Mesenchymal stem cell (in vitro differentiated cells and primary cell): ENCODE data around the gene SCG2.

Experiments used
- DNase-seq: peaks from one replicate; pipeline ENCODE4 v3.0.0-alpha.2; 2013
- H2AFZ ChIP-seq: one replicate; pipeline ENCODE4 v1.6.1; 2013; ENCODE audit warnings: low read depth, mild to moderate bottlenecking, control low read depth, inconsistent platforms, low read length, moderate library complexity
- H2AK5ac ChIP-seq: 2 replicates; pipeline ENCODE4 v1.6.1; 2013; ENCODE audit warnings: low read length, moderate library complexity, mild to moderate bottlenecking, inconsistent platforms; ENCODE audit not compliant: severe bottlenecking
- H2BK120ac ChIP-seq: one replicate; pipeline ENCODE4 v1.6.1; 2013; ENCODE audit warnings: low read depth, mild to moderate bottlenecking, inconsistent platforms, low read length, moderate library complexity
- H2BK12ac ChIP-seq, 2 experiments: one replicate each; pipeline ENCODE4 v1.6.1; 2013; ENCODE audit warnings: inconsistent platforms in 2 of 2, low read length in 2 of 2, mild to moderate bottlenecking in 2 of 2, moderate library complexity in 2 of 2, control low read depth in 1 of 2
- H2BK15ac ChIP-seq: one replicate; pipeline ENCODE4 v1.6.1; 2013; ENCODE audit warnings: mild to moderate bottlenecking, low read depth, inconsistent platforms; ENCODE audit not compliant: poor library complexity, severe bottlenecking
- H2BK5ac ChIP-seq: 2 replicates; pipeline ENCODE4 v1.6.1; 2013; ENCODE audit warnings: low read depth, mild to moderate bottlenecking, low read length, control low read depth, inconsistent platforms; ENCODE audit not compliant: poor library complexity, severe bottlenecking
- H3K14ac ChIP-seq, 2 experiments: one replicate each; pipeline ENCODE4 v1.6.1; 2013; ENCODE audit warnings: inconsistent platforms in 2 of 2, low read length in 2 of 2, control low read depth in 1 of 2, mild to moderate bottlenecking in 1 of 2, moderate library complexity in 1 of 2
- H3K18ac ChIP-seq, 2 experiments: one replicate each; pipeline ENCODE4 v1.6.1; 2013; ENCODE audit warnings: inconsistent platforms in 2 of 2, low read length in 2 of 2, control low read depth in 1 of 2, low read depth in 1 of 2, mild to moderate bottlenecking in 1 of 2
- H3K23ac ChIP-seq, 2 experiments: one replicate each; pipeline ENCODE4 v1.6.1; 2013; ENCODE audit warnings: inconsistent platforms in 2 of 2, low read length in 2 of 2, mild to moderate bottlenecking in 2 of 2, moderate library complexity in 2 of 2, control low read depth in 1 of 2
- H3K27ac ChIP-seq: 2 replicates; pipeline ENCODE4 v1.5.1; 2013; ENCODE audit warnings: mild to moderate bottlenecking, moderate library complexity, low read length, control low read depth, inconsistent platforms; ENCODE audit not compliant: poor library complexity, severe bottlenecking
- H3K27me3 ChIP-seq, 2 experiments: 2 replicates each; pipeline versions ENCODE4 v1.6.1 to v1.7.0; 2013; ENCODE audit warnings: low read length in 2 of 2, mild to moderate bottlenecking in 2 of 2, moderate library complexity in 2 of 2, control low read depth in 1 of 2, inconsistent platforms in 1 of 2; ENCODE audit not compliant: control insufficient read depth in 1 of 2, insufficient read depth in 1 of 2
- H3K36me3 ChIP-seq, 2 experiments: 2 replicates each; pipeline versions ENCODE4 v1.6.1 to v1.7.0; 2013; ENCODE audit warnings: low read length in 2 of 2, control low read depth in 1 of 2, inconsistent platforms in 1 of 2, low read depth in 1 of 2, mild to moderate bottlenecking in 1 of 2; ENCODE audit not compliant: insufficient read depth in 2 of 2, control insufficient read depth in 1 of 2
- H3K4ac ChIP-seq, 2 experiments: one replicate each; pipeline ENCODE4 v1.6.1; 2013; ENCODE audit warnings: inconsistent platforms in 2 of 2, low read length in 2 of 2, mild to moderate bottlenecking in 2 of 2, moderate library complexity in 2 of 2, control low read depth in 1 of 2, low read depth in 1 of 2
- H3K4me1 ChIP-seq: 2 replicates; pipeline ENCODE4 v1.6.1; 2013; ENCODE audit warnings: low read depth, low read length, control low read depth; ENCODE audit not compliant: control insufficient read depth, insufficient read depth
- H3K4me2 ChIP-seq: 2 replicates; pipeline ENCODE4 v1.6.1; 2013; ENCODE audit warnings: low read length, mild to moderate bottlenecking, inconsistent platforms; ENCODE audit not compliant: poor library complexity, severe bottlenecking
- H3K4me3 ChIP-seq, 2 experiments: 2 replicates each; pipeline versions ENCODE4 v1.5.1 to v1.7.0; 2013; ENCODE audit warnings: low read length in 2 of 2, mild to moderate bottlenecking in 2 of 2, control low read depth in 1 of 2, low read depth in 1 of 2; ENCODE audit not compliant: insufficient read depth in 1 of 2
- H3K79me1 ChIP-seq: replicated peaks from 2 replicates; pipeline ENCODE4 v1.6.1; 2013; ENCODE audit warnings: mild to moderate bottlenecking, control low read depth, low read length, inconsistent platforms; ENCODE audit not compliant: poor library complexity, severe bottlenecking
- H3K9ac ChIP-seq: 2 replicates; pipeline ENCODE4 v1.7.0; 2013; ENCODE audit warnings: mild to moderate bottlenecking, low read length, moderate library complexity
- H3K9me3 ChIP-seq: 2 replicates; pipeline ENCODE4 v1.7.0; 2013; ENCODE audit warnings: mild to moderate bottlenecking, low read length; ENCODE audit not compliant: control insufficient read depth
- H4K8ac ChIP-seq: one replicate; pipeline ENCODE4 v1.6.1; 2013; ENCODE audit warnings: inconsistent platforms, mild to moderate bottlenecking, low read length, moderate library complexity
- H4K91ac ChIP-seq: one replicate; pipeline ENCODE4 v1.6.1; 2013; ENCODE audit warnings: mild to moderate bottlenecking, low read length, inconsistent platforms
- WGBS: methylation state at CpG from one replicate; pipeline ENCODE4 v1.1.7; 2013; ENCODE audit warnings: mixed read lengths; 5-methylcytosine and 5-hydroxymethylcytosine counted together

SCG2 gene

DNA sequence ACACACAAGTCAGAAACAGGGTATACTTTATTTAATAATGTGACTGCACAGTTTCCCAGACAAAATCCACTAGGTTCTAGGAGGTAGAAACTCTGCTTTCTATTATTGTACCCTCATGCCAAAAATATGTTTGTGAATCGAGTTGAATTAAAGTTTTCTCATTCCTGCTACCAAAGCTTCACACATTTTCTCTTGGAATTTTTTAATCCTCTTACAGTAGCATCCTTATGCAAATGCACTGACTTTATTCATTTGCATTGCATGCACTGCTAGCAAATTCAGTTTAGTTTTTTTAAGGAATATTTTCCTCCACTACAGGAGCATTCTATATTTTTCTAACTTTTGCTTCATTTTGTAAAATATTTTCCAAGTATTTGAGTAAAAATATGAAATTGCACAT, 4.8 kb upstream of the SCG2 start:
- Histone ChIP-seq H3K14ac (no peak overlapping the region), H3K9me3 (no peaks in the 10 kb centered on the region), H3K27ac (no peak overlapping the region), H2AFZ (no peak overlapping the region), H2BK15ac (no peak overlapping the region), H2BK12ac (no peak overlapping the region), H3K18ac (no peak overlapping the region), H3K4ac (no peak overlapping the region), H3K23ac (no peak overlapping the region), H3K4me1 (no peaks in the 10 kb centered on the region), H4K8ac (no peak overlapping the region), H3K4me3 (no peak overlapping the region), H3K27me3 (no peaks in the 10 kb centered on the region), H3K9ac (no peak overlapping the region), H3K36me3 (no peaks in the 10 kb centered on the region), H3K79me1 (no peaks in the 10 kb centered on the region), H4K91ac (no peak overlapping the region), H3K4me2 (no peak overlapping the region), H2BK5ac (no peak overlapping the region), H2AK5ac (no peak overlapping the region), H2BK120ac (no peak overlapping the region)
- 90% methylated on average over 1 of the region's 1 CpG for WGBS
- DNase-seq, result no peak

GRCh38 chr2:223604231-223604630, 2.1 kb upstream of the SCG2 start:
- Histone ChIP-seq H2BK12ac (no peak overlapping the region), H3K4me3 (no peak overlapping the region), H3K9me3 (no peaks in the 10 kb centered on the region), H3K18ac (no peak overlapping the region), H3K27me3 (no peaks in the 10 kb centered on the region), H3K23ac (no peak overlapping the region), H2BK120ac (no peak overlapping the region), H2AK5ac (no peak overlapping the region), H3K4me1 (no peaks in the 10 kb centered on the region), H3K36me3 (no peaks in the 10 kb centered on the region), H3K27ac (no peak overlapping the region), H3K9ac (no peak overlapping the region), H3K14ac (no peak overlapping the region), H2BK15ac (no peak overlapping the region), H4K91ac (no peak overlapping the region), H2AFZ (no peak overlapping the region), H3K4ac (no peak overlapping the region), H3K79me1 (no peaks in the 10 kb centered on the region), H4K8ac (no peak overlapping the region), H2BK5ac (no peak overlapping the region), H3K4me2 (no peak overlapping the region)
- 100% methylated on average over 2 of the region's 2 CpGs for WGBS
- DNase-seq, result no peak

DNA sequence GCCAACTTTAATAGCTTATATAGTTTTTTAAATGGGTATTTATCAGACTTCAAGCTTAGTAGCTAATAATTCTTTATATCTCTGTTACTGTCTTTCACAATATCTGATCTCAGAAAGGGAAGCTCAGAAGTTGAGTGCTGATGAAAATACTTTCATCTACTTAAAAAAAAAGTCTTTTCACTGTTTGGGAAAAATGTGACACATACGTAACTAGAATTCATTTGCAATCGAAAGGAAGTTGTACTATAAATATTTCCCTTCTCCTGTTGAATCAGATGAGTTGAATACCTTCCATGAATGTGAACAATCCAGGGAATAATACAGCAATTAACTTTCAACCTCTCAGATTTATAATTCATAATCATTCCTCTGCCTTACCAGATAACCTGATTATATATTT, 811 bp upstream of the SCG2 start:
- no peaks in the 10 kb centered on the region for H3K9me3 ChIP-seq
- WGBS, result no CpG with 5 or more reads among the region's 2 CpGs

DNA sequence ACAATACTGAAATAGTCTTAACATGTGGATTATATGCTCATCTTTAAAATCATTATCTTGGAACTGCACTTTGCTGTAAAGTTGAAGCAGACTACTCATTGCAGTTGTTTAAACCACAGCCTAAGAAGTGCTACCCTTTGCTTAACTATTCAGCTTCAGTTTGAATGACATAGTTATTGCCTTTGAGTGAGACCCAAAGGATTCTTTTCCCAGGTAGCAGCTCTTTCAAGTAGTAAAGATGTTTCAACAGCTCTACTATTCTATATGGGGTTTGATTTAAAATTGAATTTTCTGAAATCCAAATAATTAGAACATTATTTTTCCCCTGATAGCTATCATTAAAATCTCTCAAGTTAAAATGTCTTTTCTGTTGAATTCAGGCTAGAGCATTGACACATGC, 1.1 kb downstream of the SCG2 start:
- Histone ChIP-seq H3K18ac (no peak overlapping the region), H2AK5ac (no peak overlapping the region), H3K4ac (no peak overlapping the region), H4K8ac (no peak overlapping the region), H2BK5ac (no peak overlapping the region), H3K4me2 (no peak overlapping the region), H2BK12ac (no peak overlapping the region), H2BK15ac (no peak overlapping the region), H3K27ac (no peak overlapping the region), H4K91ac (no peak overlapping the region), H3K9me3 (no peaks in the 10 kb centered on the region), H3K9ac (no peak overlapping the region), H3K27me3 (no peaks in the 10 kb centered on the region), H3K4me1 (no peaks in the 10 kb centered on the region), H2BK120ac (no peak overlapping the region), H2AFZ (no peak overlapping the region), H3K23ac (no peak overlapping the region), H3K36me3 (no peaks in the 10 kb centered on the region), H3K4me3 (no peak overlapping the region), H3K79me1 (no peaks in the 10 kb centered on the region), H3K14ac (no peak overlapping the region)
- DNase-seq, result no peak

More for the DNA sequence above, 811 bp upstream of the SCG2 start:
- Histone ChIP-seq H3K79me1 (no peaks in the 10 kb centered on the region), H2AK5ac (no peak overlapping the region), H3K4me3 (no peak overlapping the region), H3K27me3 (no peaks in the 10 kb centered on the region), H4K8ac (no peak overlapping the region), H3K18ac (no peak overlapping the region), H3K4me2 (no peak overlapping the region), H3K4ac (no peak overlapping the region), H2BK15ac (no peak overlapping the region), H3K4me1 (no peaks in the 10 kb centered on the region), H4K91ac (no peak overlapping the region), H2BK120ac (no peak overlapping the region), H3K14ac (no peak overlapping the region), H3K36me3 (no peaks in the 10 kb centered on the region), H2BK12ac (no peak overlapping the region), H3K9ac (peak overlapping the region; percentile 57), H2AFZ (no peak overlapping the region), H3K27ac (no peak overlapping the region), H3K23ac (no peak overlapping the region), H2BK5ac (no peak overlapping the region)
- DNase-seq, result no peak
